AG09309 (cell line): ENCODE measurements around the gene LRRC26.
"Not testable (repeated sequence)": the region's sequence is repeated elsewhere in the genome, so short reads cannot be mapped to it uniquely, and the experiment has no call there.

Experiments
- DNase-seq: peaks from one replicate; pipeline ENCODE4 v3.0.0-alpha.2; 2010; ENCODE audit warnings: low read depth
- H3K4me3 ChIP-seq: 2 replicates; pipeline ENCODE4 v1.5.1; 2011; ENCODE audit warnings: mild to moderate bottlenecking, low read depth, low read length, moderate library complexity; ENCODE audit not compliant: control insufficient read depth
- CTCF ChIP-seq: IDR thresholded peaks from 2 replicates; pipeline ENCODE4 v1.5.1; 2011; ENCODE audit warnings: mild to moderate bottlenecking, low read depth, low read length, inconsistent platforms; ENCODE audit not compliant: insufficient read depth, control insufficient read depth; ENCODE audit errors: missing control alignments

The LRRC26 gene

GRCh38 chr9:137126786-137127185, 43.1 kb downstream of the LRRC26 start:
- no peak for TF ChIP-seq CTCF
- no peak overlapping the region for H3K4me3 ChIP-seq
- DNase-seq: no peak

GRCh38 chr9:137123952-137124462, 45.8 kb downstream of the LRRC26 start:
- not testable (repeated sequence) for DNase-seq, H3K4me3 ChIP-seq

GRCh38 chr9:137123468-137123837, 46.4 kb downstream of the LRRC26 start:
- no peak for TF ChIP-seq CTCF
- H3K4me3 ChIP-seq: no peak overlapping the region
- no peak for DNase-seq

DNA sequence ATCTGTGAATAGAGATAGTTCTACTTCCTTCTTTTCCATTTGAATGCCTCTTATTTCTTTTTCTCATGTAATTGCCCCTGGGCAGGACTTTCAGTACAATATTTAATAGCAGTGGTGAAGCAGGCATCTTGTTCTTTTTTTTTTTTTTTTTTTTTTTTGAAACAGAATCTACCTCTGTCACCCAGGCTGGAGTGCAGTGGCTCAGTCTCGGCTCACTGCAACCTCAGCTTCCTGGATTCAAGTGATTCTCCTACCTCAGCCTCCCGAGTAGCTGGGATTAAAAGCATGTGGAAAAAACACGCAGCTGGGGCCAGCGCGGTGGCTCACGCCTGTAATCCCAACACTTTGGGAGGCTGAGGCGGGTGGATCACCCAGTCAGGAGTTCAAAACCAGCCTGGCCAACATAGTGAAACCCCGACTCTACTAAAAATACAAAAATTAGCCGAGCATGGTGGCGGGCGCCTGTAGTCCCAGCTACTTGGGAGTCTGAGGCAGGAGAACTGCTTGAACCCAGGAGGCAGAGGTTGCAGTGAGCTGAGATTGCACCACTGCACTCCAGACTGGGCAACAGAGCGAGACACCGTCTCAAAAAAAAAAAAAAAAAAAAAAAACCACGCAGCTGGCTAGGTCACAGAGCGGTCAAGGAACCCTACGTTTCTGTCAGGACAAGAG, 46.9 kb downstream of the LRRC26 start:
- not testable (repeated sequence) for DNase-seq, H3K4me3 ChIP-seq

DNA sequence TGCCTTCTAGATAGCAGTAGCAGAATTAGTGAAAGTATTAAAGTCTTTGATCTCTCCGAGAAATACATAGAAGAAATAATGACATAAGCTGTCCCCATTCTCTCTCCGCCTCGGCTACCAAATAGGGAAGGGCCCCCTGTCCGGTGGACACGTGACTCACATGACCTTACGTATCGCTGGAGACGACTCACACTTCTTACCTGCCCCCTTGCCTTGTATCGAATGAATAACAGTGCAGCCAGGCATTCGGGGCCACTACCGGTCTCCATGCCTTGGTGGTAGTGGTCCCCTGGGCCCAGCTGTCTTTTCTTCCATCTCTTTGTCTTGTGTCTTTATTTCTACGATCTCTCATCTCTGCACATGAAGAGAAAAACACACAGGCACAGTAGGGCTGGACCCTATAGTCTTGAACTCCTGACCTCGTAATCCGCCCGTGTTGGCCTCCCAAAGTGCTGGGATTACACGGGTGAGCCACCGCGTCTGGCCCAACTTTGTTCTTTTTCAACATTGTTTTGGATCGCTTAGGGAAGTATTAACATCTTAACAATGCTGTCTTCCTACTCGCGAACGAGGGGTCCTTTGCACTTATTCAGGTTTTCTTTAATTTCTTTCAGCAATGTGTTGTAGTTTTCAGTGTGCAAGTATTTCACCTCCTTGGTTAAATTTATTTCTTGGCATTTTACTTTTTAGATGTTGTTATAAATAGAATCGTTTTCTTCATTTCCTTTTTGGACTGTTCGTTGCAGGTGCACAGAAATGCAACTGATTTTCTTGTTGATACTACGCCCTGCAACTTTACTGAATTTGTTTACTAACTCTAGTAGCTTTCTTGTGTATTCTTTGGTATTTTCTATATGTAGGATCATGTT, 47.7 kb downstream of the LRRC26 start:
- not testable (repeated sequence) for H3K4me3 ChIP-seq, DNase-seq
